ENCODE data around the gene KANK4.
"Not testable (repeated sequence)": the region's sequence is repeated elsewhere in the genome, so short reads cannot be mapped to it uniquely, and the experiment has no call there.

Gene KANK4

GRCh38 chr1:62234688-62235087 is 84.5 kb downstream of the KANK4 start:
- no peak for DNase-seq

- no peak for DNase-seq
Observed at GRCh38 chr1:62233926-62234450, 85.2 kb downstream of the KANK4 start.

GRCh38 chr1:62232871-62233278 is 86.4 kb downstream of the KANK4 start:
- DNase-seq: no peak

GRCh38 chr1:62230718-62231117 is 88.5 kb downstream of the KANK4 start:
- DNase-seq: no peak

GRCh38 chr1:62229932-62230331 is 89.3 kb downstream of the KANK4 start:
- no peak for DNase-seq

- no peak for DNase-seq
Observed at GRCh38 chr1:62229468-62229867, 89.8 kb downstream of the KANK4 start.

- DNase-seq: no peak
Observed at GRCh38 chr1:62228883-62229187, 90.4 kb downstream of the KANK4 start.

- no peak for DNase-seq
Observed at GRCh38 chr1:62228136-62228882, 90.9 kb downstream of the KANK4 start.

GRCh38 chr1:62227496-62227895 is 91.7 kb downstream of the KANK4 start:
- no peak for DNase-seq

- DNase-seq: no peak
Observed at GRCh38 chr1:62224182-62224581, 95.1 kb downstream of the KANK4 start.

GRCh38 chr1:62222321-62222720 is 96.9 kb downstream of the KANK4 start:
- no peak for DNase-seq

- no peak for DNase-seq
Observed at GRCh38 chr1:62221171-62221570, 98.1 kb downstream of the KANK4 start.

GRCh38 chr1:62220456-62220855 is 98.8 kb downstream of the KANK4 start:
- not testable (repeated sequence) for DNase-seq

- DNase-seq: no peak
Observed at GRCh38 chr1:62218604-62219003, 100.6 kb downstream of the KANK4 start.

- DNase-seq: no peak
Observed at GRCh38 chr1:62213075-62213914, 105.9 kb downstream of the KANK4 start.

- no peak for DNase-seq
Observed at GRCh38 chr1:62212411-62212810, 106.8 kb downstream of the KANK4 start.

- no peak for DNase-seq
Observed at GRCh38 chr1:62210960-62211359, 108.3 kb downstream of the KANK4 start.

GRCh38 chr1:62209931-62210595 is 109.2 kb downstream of the KANK4 start:
- DNase-seq: no peak

GRCh38 chr1:62208970-62209369 is 110.3 kb downstream of the KANK4 start:
- DNase-seq: no peak

GRCh38 chr1:62208087-62208486 is 111.1 kb downstream of the KANK4 start:
- no peak for DNase-seq

GRCh38 chr1:62207187-62207586 is 112.0 kb downstream of the KANK4 start:
- no peak for DNase-seq

- DNase-seq: no peak
Observed at GRCh38 chr1:62198781-62199125, 120.5 kb downstream of the KANK4 start.

- no peak for DNase-seq
Observed at GRCh38 chr1:62198069-62198780, 121.0 kb downstream of the KANK4 start.

Data from NCI-H1092 treated with DMSO at 0.1 percent for 48 hours (cell line).